Breast epithelium (tissue), 3 donors: ENCODE data around the gene EFNB1.

Experiments used
- CTCF ChIP-seq, 3 donors: fragments of 450-650 bp; IDR thresholded peaks; one replicate each; pipeline ENCODE4 v1.5.1; 2016 to 2017; ENCODE audit warnings: antibody characterized with exemption in 3 of 3, mild to moderate bottlenecking in 3 of 3, moderate library complexity in 3 of 3
- POLR2A ChIP-seq: fragments of 450-650 bp; IDR thresholded peaks from one replicate; pipeline ENCODE4 v1.6.1; 2016; ENCODE audit warnings: antibody characterized with exemption, mild to moderate bottlenecking, moderate library complexity
- POLR2AphosphoS5 ChIP-seq, 3 donors: sonication (generic); formaldehyde crosslinking; IDR thresholded peaks; one replicate each; pipeline ENCODE4 v1.6.1; 2017; ENCODE audit warnings: antibody characterized with exemption in 3 of 3

DNA sequence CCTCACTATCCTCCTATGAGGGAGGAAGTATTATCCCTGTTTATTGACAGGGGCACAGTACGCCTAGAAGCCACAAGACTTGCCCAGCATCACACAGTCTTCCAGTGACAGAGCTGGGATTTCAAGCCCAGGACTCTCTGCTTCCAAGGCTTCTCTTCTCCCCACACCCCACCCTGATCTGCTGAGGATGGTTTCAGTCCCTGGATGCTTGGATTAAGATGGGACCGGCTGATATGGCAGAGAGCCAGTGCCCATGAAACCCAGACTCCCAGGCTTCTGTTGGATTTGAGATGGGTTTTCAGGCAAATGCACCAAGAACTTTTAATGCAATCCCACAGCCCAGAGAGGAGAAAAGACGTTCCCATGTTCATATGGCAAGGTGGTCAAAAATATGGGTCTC, 23.2 kb downstream of the EFNB1 start:
- TF ChIP-seq CTCF (IDR thresholded peaks at IDR 0.05) = no peak
- no peak for TF ChIP-seq POLR2A
- no peak for TF ChIP-seq POLR2AphosphoS5 (IDR thresholded peaks at IDR 0.05)
